ENCODE data around the gene OGDH.
A peak's percentile ranks its signal among the peaks of the same experiment; 100 is the strongest.
"Not testable (repeated sequence)": the region's sequence is repeated elsewhere in the genome, so short reads cannot be mapped to it uniquely, and the experiment has no call there.

OGDH gene

DNA sequence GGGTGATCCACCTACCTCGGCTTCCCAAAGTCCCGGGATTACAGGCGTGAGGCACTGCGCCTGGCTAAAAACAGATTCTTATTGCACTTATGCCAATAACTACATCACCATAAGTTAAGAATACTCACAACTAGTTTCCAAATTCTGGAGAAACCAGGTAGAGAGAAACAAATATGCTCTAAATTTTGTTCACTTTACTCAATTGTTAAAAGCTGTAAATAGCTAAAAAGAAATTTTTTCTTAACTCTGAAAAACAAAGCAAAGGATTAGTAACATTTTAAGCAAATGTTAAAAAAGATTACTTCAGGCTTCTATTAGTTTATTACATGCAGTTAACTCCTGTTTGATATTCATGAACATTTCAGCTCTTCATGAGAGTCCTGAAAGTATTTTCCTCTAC, 113.9 kb downstream of the OGDH start:
- ChIA-PET CTCF (no interaction called here), POLR2A (no interaction called here)
- peak; percentile 45; the same call in 1 of the 2 replicates for TF ChIP-seq ZNF184 (tag by site-specific recombination; IDR thresholded peaks at IDR 0.05)
- peak; percentile 87 for TF ChIP-seq SETDB1 (IDR thresholded peaks at IDR 0.05; ENCODE audit: insufficient read length, low read length)
- TF ChIP-seq, protein P1, sequence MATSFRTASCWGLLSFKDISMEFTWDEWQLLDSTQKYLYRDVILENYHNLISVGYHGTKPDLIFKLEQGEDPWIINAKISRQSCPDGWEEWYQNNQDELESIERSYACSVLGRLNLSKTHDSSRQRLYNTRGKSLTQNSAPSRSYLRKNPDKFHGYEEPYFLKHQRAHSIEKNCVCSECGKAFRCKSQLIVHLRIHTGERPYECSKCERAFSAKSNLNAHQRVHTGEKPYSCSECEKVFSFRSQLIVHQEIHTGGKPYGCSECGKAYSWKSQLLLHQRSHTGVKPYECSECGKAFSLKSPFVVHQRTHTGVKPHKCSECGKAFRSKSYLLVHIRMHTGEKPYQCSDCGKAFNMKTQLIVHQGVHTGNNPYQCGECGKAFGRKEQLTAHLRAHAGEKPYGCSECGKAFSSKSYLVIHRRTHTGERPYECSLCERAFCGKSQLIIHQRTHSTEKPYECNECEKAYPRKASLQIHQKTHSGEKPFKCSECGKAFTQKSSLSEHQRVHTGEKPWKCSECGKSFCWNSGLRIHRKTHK (tag by site-specific recombination; IDR thresholded peaks at IDR 0.05), result peak; percentile 55
- no peak for TF ChIP-seq ZNF510 (tag by site-specific recombination; IDR thresholded peaks at IDR 0.05; ENCODE audit: insufficient replicate concordance)
- peak; percentile 74 for TF ChIP-seq ZNF529 (tag by site-specific recombination; IDR thresholded peaks at IDR 0.05; ENCODE audit: insufficient replicate concordance)
- peak; percentile 69; the same call in 1 of the 2 replicates for TF ChIP-seq ZNF112 (tag by site-specific recombination; IDR thresholded peaks at IDR 0.05)
- TF ChIP-seq KLF1 (tag by site-specific recombination; IDR thresholded peaks at IDR 0.05), result no peak
- TF ChIP-seq ZNF354C (tag by site-specific recombination; IDR thresholded peaks at IDR 0.05; ENCODE audit: borderline replicate concordance, low read depth), result no peak
- Histone ChIP-seq H3K4me1 (ENCODE audit: control insufficient read depth, insufficient read depth, low read length) (no peaks in the 10 kb centered on the region), H3K27ac (ENCODE audit: extremely low read depth, low read depth, low read length) (no peak overlapping the region), H3K9me3 (ENCODE audit: control insufficient read depth, insufficient read depth, low read depth, low read length) (no peaks in the 10 kb centered on the region), H3K36me3 (ENCODE audit: control insufficient read depth in 2 of 2, insufficient read depth in 1 of 2, low read length in 2 of 2) (no peaks in the 10 kb centered on the region), H3K4me3 (ENCODE audit: low read depth, low read length) (no peak overlapping the region)

DNA sequence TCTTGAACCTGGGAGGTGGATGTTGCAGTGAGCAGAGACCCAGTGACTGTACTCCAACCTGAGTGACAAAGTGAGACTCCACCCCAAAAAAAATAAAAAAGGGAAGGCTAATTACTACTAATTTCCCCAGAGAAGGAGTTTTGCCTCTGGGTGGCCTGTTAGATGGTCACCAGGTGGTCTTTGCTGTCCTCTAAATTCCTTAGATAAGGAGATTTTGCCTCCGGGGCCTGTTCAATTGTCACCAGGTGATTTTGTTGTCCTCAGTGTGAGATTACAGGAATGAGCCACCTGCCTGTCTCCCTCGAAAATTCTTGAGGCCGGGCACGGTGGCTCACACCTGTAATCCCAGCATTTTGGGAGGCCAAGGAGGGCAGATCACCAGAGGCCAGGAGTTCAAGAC, 117.8 kb downstream of the OGDH start:
- no peak overlapping the region for H3K27ac ChIP-seq (ENCODE audit: extremely low read depth, low read depth, low read length)
- TF ChIP-seq ZNF121 (tag by site-specific recombination; IDR thresholded peaks at IDR 0.05) (no peak), ZNF549 (tag by site-specific recombination; IDR thresholded peaks at IDR 0.05) (no peak), SALL2 (tag by site-specific recombination; IDR thresholded peaks at IDR 0.05; ENCODE audit: borderline replicate concordance) (no peak), ZNF266 (tag by site-specific recombination; IDR thresholded peaks at IDR 0.05; ENCODE audit: low read depth) (no peak), YY2 (tag by site-specific recombination; IDR thresholded peaks at IDR 0.05) (no peak), ZNF24 (tag by site-specific recombination; IDR thresholded peaks at IDR 0.05) (no peak), ZNF785 (tag by site-specific recombination; IDR thresholded peaks at IDR 0.05) (no peak), KLF7 (tag by site-specific recombination; IDR thresholded peaks at IDR 0.05; ENCODE audit: borderline replicate concordance) (no peak)
- no peaks in the 10 kb centered on the region for H3K9me3 ChIP-seq (ENCODE audit: control insufficient read depth, insufficient read depth, low read depth, low read length)
- H3K36me3 ChIP-seq (ENCODE audit: control insufficient read depth in 2 of 2, insufficient read depth in 1 of 2, low read length in 2 of 2), result no peaks in the 10 kb centered on the region
- H3K4me1 ChIP-seq (ENCODE audit: control insufficient read depth, insufficient read depth, low read length), result no peaks in the 10 kb centered on the region
- ChIA-PET CTCF (no interaction called here), POLR2A (no interaction called here)
- H3K4me3 ChIP-seq (ENCODE audit: low read depth, low read length), result no peak overlapping the region

DNA sequence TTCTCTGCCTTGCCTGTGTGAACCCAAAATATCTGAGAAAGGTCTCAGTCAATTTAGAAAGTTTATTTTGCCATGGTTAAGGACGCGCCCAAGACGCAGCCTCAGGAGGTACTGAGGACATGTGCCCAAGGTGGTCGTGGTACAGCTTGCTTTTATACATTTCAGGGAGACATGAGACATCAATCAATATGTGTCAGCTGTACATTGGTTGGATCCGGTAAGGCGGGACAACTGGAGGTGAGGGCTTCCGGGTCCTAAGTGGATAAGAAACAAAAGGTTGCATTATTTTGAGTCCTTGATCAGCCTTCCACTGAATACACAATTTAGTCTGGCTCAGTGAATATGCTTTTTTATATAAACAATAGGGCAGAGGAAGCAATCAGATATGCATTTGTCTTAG, 119.8 kb downstream of the OGDH start:
- POLR2A ChIA-PET; CTCF ChIA-PET; H3K4me3 ChIP-seq (ENCODE audit: low read depth, low read length); H3K36me3 ChIP-seq (ENCODE audit: control insufficient read depth in 2 of 2, insufficient read depth in 1 of 2, low read length in 2 of 2); H3K27ac ChIP-seq (ENCODE audit: extremely low read depth, low read depth, low read length); H3K9me3 ChIP-seq (ENCODE audit: control insufficient read depth, insufficient read depth, low read depth, low read length); H3K4me1 ChIP-seq (ENCODE audit: control insufficient read depth, insufficient read depth, low read length): not testable (repeated sequence)

DNA sequence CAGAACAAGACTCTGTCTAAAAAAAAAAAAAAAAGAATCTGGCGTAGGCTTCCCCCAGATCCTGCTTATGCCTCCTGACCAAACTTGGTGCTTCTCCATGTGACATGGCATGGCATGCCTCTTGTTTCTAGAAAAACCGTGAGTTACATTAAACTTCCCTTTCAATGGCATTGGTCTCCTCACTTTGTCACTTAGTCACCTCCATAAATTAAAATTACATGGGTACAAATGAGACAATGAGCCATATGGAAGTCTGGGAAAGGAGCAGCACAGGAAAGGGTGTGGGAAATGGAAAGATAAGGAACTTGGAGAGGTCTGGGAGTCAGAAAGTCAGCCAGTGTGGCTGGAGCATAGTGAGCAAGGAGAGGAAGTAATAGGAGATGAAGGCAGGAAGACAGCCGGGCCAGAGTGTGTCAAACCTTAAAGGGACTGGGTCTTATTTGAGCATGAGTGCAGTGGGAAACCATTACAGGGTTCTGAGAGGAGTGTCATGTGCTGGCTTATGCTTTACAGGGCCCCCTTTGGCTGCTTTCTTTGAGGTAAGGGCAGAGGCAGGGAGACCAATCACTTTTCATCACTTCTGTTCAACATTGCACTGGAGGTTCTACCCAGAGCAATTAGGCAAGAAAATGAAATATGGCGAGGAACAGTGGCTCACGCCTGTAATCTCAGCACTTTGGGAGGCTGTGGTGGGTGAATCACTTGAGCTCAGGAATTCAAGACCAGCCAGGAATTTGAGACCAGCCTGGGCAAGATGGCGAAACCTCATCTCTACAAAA, 120.9 kb downstream of the OGDH start:
- no peaks in the 10 kb centered on the region for H3K4me1 ChIP-seq (ENCODE audit: control insufficient read depth, insufficient read depth, low read length)
- no peaks in the 10 kb centered on the region for H3K9me3 ChIP-seq (ENCODE audit: control insufficient read depth, insufficient read depth, low read depth, low read length)
- ChIA-PET POLR2A (interaction anchor here (0.6 kb wide), 1 partner anchor 11 kb away, joined by 6 read pairs; no protein-coding TSS in a partner anchor), CTCF (no interaction called here)
- TF ChIP-seq, protein P2, sequence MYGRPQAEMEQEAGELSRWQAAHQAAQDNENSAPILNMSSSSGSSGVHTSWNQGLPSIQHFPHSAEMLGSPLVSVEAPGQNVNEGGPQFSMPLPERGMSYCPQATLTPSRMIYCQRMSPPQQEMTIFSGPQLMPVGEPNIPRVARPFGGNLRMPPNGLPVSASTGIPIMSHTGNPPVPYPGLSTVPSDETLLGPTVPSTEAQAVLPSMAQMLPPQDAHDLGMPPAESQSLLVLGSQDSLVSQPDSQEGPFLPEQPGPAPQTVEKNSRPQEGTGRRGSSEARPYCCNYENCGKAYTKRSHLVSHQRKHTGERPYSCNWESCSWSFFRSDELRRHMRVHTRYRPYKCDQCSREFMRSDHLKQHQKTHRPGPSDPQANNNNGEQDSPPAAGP (tag by site-specific recombination; IDR thresholded peaks at IDR 0.05), result peak; percentile 51; the same call in 1 of the 2 replicates
- TF ChIP-seq ZNF473 (tag by site-specific recombination; IDR thresholded peaks at IDR 0.05) (no peak), SP2 (tag by site-specific recombination; IDR thresholded peaks at IDR 0.05) (no peak), ZNF23 (tag by site-specific recombination; IDR thresholded peaks at IDR 0.05; ENCODE audit: borderline replicate concordance) (no peak), ZBTB7A (tag by site-specific recombination; IDR thresholded peaks at IDR 0.05; ENCODE audit: low read depth) (no peak), PRDM1 (tag by site-specific recombination; IDR thresholded peaks at IDR 0.05) (no peak), ZNF792 (tag by site-specific recombination; IDR thresholded peaks at IDR 0.05) (no peak)
- H3K4me3 ChIP-seq (ENCODE audit: low read depth, low read length), result no peak overlapping the region
- H3K27ac ChIP-seq (ENCODE audit: extremely low read depth, low read depth, low read length), result no peak overlapping the region
- H3K36me3 ChIP-seq (ENCODE audit: control insufficient read depth in 2 of 2, insufficient read depth in 1 of 2, low read length in 2 of 2), result no peaks in the 10 kb centered on the region
